ENCODE data around the gene MICU1. TPM values are rescaled to one million over a fixed set of nuclear protein-coding genes. Genes with fewer than 3 reads are reported as not detected.
"Not testable (repeated sequence)": the region's sequence is repeated elsewhere in the genome, so short reads cannot be mapped to it uniquely, and the experiment has no call there.

The MICU1 gene
- polyA plus RNA-seq, 1 donor (not counting 4 experiments of a cell fraction or from before 2014, with no cell fraction given) = 19.4 TPM

DNA sequence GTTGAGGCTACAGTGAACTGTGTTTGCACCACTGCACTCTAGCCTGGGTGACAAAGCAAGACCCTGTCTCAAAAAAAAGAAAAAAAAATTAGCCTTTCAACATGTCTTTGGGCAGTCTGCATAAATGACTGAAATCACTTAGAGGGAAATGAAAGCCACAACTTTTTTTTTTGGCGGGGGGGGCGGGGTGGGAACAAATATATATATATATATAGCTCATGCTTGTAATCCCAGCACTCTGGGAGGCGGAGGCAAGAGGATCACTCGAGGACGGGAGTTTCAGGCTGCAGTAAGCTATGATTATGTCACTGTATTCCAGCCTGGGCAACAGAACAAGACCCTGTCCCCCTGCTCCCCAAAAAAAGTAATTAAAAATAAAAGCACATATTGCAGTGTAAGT is 23.4 kb upstream of the MICU1 start:
- H3K9me1 ChIP-seq (ENCODE audit: control insufficient read depth, extremely low read depth, insufficient read depth, low read length) = no peaks in the 10 kb centered on the region
- no peak overlapping the region for H3K4me3 ChIP-seq (ENCODE audit: control insufficient read depth in 2 of 3, extremely low read depth in 1 of 3, insufficient read depth in 2 of 3, low read depth in 1 of 3, low read length in 3 of 3)
- no peaks in the 10 kb centered on the region for H3K79me2 ChIP-seq (ENCODE audit: control insufficient read depth, insufficient read depth, low read length)
- no peaks in the 10 kb centered on the region for H3K9me3 ChIP-seq (ENCODE audit: control insufficient read depth, low read depth, low read length)
- H3K27ac ChIP-seq (ENCODE audit: control insufficient read depth, insufficient read depth, low read length) = no peak overlapping the region
- no peak overlapping the region for H2AFZ ChIP-seq (ENCODE audit: control insufficient read depth, low read length)
- FAIRE-seq (no peak), DNase-seq (ENCODE audit: low read depth, low spot score) (no peak)
- H4K20me1 ChIP-seq (ENCODE audit: control insufficient read depth, extremely low read depth, insufficient read depth, low read length) = no peaks in the 10 kb centered on the region
- H3K27me3 ChIP-seq (ENCODE audit: control insufficient read depth, extremely low read depth, insufficient read depth, low read length) = no peaks in the 10 kb centered on the region
- no peaks in the 10 kb centered on the region for H3K36me3 ChIP-seq (ENCODE audit: control insufficient read depth in 2 of 2, extremely low read depth in 1 of 2, insufficient read depth in 2 of 2, low read length in 2 of 2)
- H3K4me2 ChIP-seq (ENCODE audit: control insufficient read depth, extremely low read depth, insufficient read depth, low read depth, low read length) = no peak overlapping the region
- no peaks in the 10 kb centered on the region for H3K4me1 ChIP-seq (ENCODE audit: control insufficient read depth, extremely low read depth, insufficient read depth, low read length)
- dilution Hi-C loops (cut with MboI; ENCODE audit: extremely low pct_ligation_motif_present, low sequenced_read_pairs) = no loop called here
- TF ChIP-seq, protein P1, sequence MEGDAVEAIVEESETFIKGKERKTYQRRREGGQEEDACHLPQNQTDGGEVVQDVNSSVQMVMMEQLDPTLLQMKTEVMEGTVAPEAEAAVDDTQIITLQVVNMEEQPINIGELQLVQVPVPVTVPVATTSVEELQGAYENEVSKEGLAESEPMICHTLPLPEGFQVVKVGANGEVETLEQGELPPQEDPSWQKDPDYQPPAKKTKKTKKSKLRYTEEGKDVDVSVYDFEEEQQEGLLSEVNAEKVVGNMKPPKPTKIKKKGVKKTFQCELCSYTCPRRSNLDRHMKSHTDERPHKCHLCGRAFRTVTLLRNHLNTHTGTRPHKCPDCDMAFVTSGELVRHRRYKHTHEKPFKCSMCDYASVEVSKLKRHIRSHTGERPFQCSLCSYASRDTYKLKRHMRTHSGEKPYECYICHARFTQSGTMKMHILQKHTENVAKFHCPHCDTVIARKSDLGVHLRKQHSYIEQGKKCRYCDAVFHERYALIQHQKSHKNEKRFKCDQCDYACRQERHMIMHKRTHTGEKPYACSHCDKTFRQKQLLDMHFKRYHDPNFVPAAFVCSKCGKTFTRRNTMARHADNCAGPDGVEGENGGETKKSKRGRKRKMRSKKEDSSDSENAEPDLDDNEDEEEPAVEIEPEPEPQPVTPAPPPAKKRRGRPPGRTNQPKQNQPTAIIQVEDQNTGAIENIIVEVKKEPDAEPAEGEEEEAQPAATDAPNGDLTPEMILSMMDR (optimal IDR thresholded peaks at IDR 0.05 in 1 of 3, IDR thresholded peaks at IDR 0.05 in 1 of 3, conservative IDR thresholded peaks at IDR 0.05 in 1 of 3; ENCODE audit: extremely low read depth in 1 of 3, insufficient read depth in 2 of 3, low read length in 3 of 3) = no peak
- no peak for TF ChIP-seq EZH2 (IDR thresholded peaks at IDR 0.05; ENCODE audit: low read length)
- no peak overlapping the region for H3K9ac ChIP-seq (ENCODE audit: control insufficient read depth, extremely low read depth, insufficient read depth, low read length)

DNA sequence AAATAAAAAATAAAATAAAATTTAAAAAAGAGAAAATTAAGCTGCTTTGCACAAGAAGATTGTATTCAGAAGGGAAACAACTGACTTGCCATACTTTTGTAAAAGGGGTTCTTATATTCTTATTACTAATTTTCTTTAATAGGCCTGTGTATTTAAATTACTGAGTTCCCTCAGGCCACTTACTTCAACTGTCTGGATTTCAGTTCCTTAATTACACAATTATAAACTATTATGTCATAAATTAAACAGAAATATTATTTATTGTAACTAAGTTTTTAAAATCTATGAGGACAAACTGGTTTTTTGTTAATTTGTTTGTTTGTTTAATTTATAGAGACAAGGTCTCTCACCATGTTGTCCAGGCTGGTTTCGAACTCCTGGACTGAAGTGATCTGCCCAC is 22.4 kb upstream of the MICU1 start:
- H2AFZ ChIP-seq (ENCODE audit: control insufficient read depth, low read length) = no peak overlapping the region
- H3K27me3 ChIP-seq (ENCODE audit: control insufficient read depth, extremely low read depth, insufficient read depth, low read length) = no peaks in the 10 kb centered on the region
- no peak overlapping the region for H3K9ac ChIP-seq (ENCODE audit: control insufficient read depth, extremely low read depth, insufficient read depth, low read length)
- FAIRE-seq (no peak), DNase-seq (ENCODE audit: low read depth, low spot score) (no peak)
- H3K79me2 ChIP-seq (ENCODE audit: control insufficient read depth, insufficient read depth, low read length) = no peaks in the 10 kb centered on the region
- H3K9me3 ChIP-seq (ENCODE audit: control insufficient read depth, low read depth, low read length) = no peaks in the 10 kb centered on the region
- H3K27ac ChIP-seq (ENCODE audit: control insufficient read depth, insufficient read depth, low read length) = no peak overlapping the region
- TF ChIP-seq, protein P1 (optimal IDR thresholded peaks at IDR 0.05 in 1 of 3, IDR thresholded peaks at IDR 0.05 in 1 of 3, conservative IDR thresholded peaks at IDR 0.05 in 1 of 3; ENCODE audit: extremely low read depth in 1 of 3, insufficient read depth in 2 of 3, low read length in 3 of 3) = no peak
- TF ChIP-seq EZH2 (IDR thresholded peaks at IDR 0.05; ENCODE audit: low read length) = no peak
- H4K20me1 ChIP-seq (ENCODE audit: control insufficient read depth, extremely low read depth, insufficient read depth, low read length) = no peaks in the 10 kb centered on the region
- no peaks in the 10 kb centered on the region for H3K4me1 ChIP-seq (ENCODE audit: control insufficient read depth, extremely low read depth, insufficient read depth, low read length)
- H3K4me2 ChIP-seq (ENCODE audit: control insufficient read depth, extremely low read depth, insufficient read depth, low read depth, low read length) = no peak overlapping the region
- H3K9me1 ChIP-seq (ENCODE audit: control insufficient read depth, extremely low read depth, insufficient read depth, low read length) = no peaks in the 10 kb centered on the region
- H3K36me3 ChIP-seq (ENCODE audit: control insufficient read depth in 2 of 2, extremely low read depth in 1 of 2, insufficient read depth in 2 of 2, low read length in 2 of 2) = no peaks in the 10 kb centered on the region
- dilution Hi-C loops (cut with MboI; ENCODE audit: extremely low pct_ligation_motif_present, low sequenced_read_pairs) = no loop called here
- H3K4me3 ChIP-seq (ENCODE audit: control insufficient read depth in 2 of 3, extremely low read depth in 1 of 3, insufficient read depth in 2 of 3, low read depth in 1 of 3, low read length in 3 of 3) = no peak overlapping the region

DNA sequence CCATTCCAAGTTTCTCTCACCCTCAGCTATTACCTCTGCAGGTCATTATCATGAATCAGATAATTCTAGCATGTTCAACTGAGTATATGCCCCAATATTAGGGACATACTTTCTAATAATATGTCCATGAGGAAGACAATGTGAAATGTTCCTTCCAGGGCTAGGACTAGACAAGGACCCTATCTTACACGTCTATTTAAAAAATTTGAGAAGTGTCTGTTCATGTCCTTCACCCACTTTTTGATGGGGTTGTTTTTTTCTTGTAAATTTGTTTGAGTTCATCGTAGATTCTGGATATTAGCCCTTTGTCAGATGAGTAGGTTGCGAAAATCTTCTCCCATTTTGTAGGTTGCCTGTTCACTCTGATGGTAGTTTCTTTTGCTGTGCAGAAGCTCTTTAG is 21.1 kb upstream of the MICU1 start:
- H3K27me3 ChIP-seq (ENCODE audit: control insufficient read depth, extremely low read depth, insufficient read depth, low read length); H3K79me2 ChIP-seq (ENCODE audit: control insufficient read depth, insufficient read depth, low read length); H3K9ac ChIP-seq (ENCODE audit: control insufficient read depth, extremely low read depth, insufficient read depth, low read length); dilution Hi-C loops (cut with MboI; ENCODE audit: extremely low pct_ligation_motif_present, low sequenced_read_pairs); H3K4me3 ChIP-seq (ENCODE audit: control insufficient read depth in 2 of 3, extremely low read depth in 1 of 3, insufficient read depth in 2 of 3, low read depth in 1 of 3, low read length in 3 of 3); H3K9me3 ChIP-seq (ENCODE audit: control insufficient read depth, low read depth, low read length); H4K20me1 ChIP-seq (ENCODE audit: control insufficient read depth, extremely low read depth, insufficient read depth, low read length); H3K27ac ChIP-seq (ENCODE audit: control insufficient read depth, insufficient read depth, low read length); H3K4me2 ChIP-seq (ENCODE audit: control insufficient read depth, extremely low read depth, insufficient read depth, low read depth, low read length); H3K9me1 ChIP-seq (ENCODE audit: control insufficient read depth, extremely low read depth, insufficient read depth, low read length); H3K36me3 ChIP-seq (ENCODE audit: control insufficient read depth in 2 of 2, extremely low read depth in 1 of 2, insufficient read depth in 2 of 2, low read length in 2 of 2); H3K4me1 ChIP-seq (ENCODE audit: control insufficient read depth, extremely low read depth, insufficient read depth, low read length); DNase-seq (ENCODE audit: low read depth, low spot score); H2AFZ ChIP-seq (ENCODE audit: control insufficient read depth, low read length); FAIRE-seq: not testable (repeated sequence)

Data from keratinocyte (primary cell).